Activated T-helper 2 cell treated with anti-CD3 and anti-CD28 coated beads, Interferon-gamma antibody, Interleukin-2, Interleukin-4, amounts not matched to agents 10 μg/mL and 5 μg/mL and 100 μg/mL, durations not matched to agents 14 hours and 24 hours and 36 hours (primary cell): ENCODE measurements around the gene ATP5PB. TPM values are rescaled to one million over a fixed set of nuclear protein-coding genes. Genes with fewer than 3 reads are reported as not detected.

Experiments
- DNase-seq: peaks from one replicate; pipeline ENCODE4 v3.0.0; 2021; ENCODE audit warnings: low spot score
- H3K27ac Mint-ChIP-seq: one replicate; pipeline ENCODE4 v1.8.0; 2021; ENCODE audit warnings: mixed read lengths
- H3K27me3 Mint-ChIP-seq: one replicate; pipeline ENCODE4 v1.8.0; 2021; ENCODE audit warnings: low read depth, mixed read lengths
- H3K36me3 Mint-ChIP-seq: one replicate; pipeline ENCODE4 v1.8.0; 2021; ENCODE audit warnings: low read depth, mixed read lengths
- H3K4me1 Mint-ChIP-seq: one replicate; pipeline ENCODE4 v1.8.0; 2021; ENCODE audit warnings: low read depth, mixed read lengths
- H3K4me3 Mint-ChIP-seq: one replicate; pipeline ENCODE4 v1.8.0; 2021; ENCODE audit warnings: low read depth, mild to moderate bottlenecking, moderate library complexity, mixed read lengths
- H3K9me3 Mint-ChIP-seq: one replicate; pipeline ENCODE4 v1.8.0; 2021; ENCODE audit warnings: mixed read lengths
- intact Hi-C: fragments of 100-400 bp; cut with micrococcal nuclease; formaldehyde crosslinking; loops from one replicate; pipeline ENCODE4 v1.15.1; 2023
- total RNA-seq: library from RNA; stranded (reverse); gene quantifications from 2 replicates; pipeline ENCODE4 v1.2.3, GENCODE V29; 2022

ATP5PB gene
- total RNA-seq, 1 donor from 2014 or later = 294 TPM

- Mint-ChIP-seq H3K36me3 (no peaks in the 10 kb centered on the region), H3K4me1 (peaks cover 9% of the 10 kb centered on the region), H3K9me3 (no peaks in the 10 kb centered on the region), H3K27ac (no peak overlapping the region), H3K27me3 (peaks cover 8% of the 10 kb centered on the region), H3K4me3 (no peak overlapping the region)
- no peak for DNase-seq
- intact Hi-C loops = no loop called here
Observed at GRCh38 chr1:111484391-111485026, 35.2 kb downstream of the ATP5PB start.

- DNase-seq = no peak
- Mint-ChIP-seq H3K9me3 (no peaks in the 10 kb centered on the region), H3K4me3 (no peak overlapping the region), H3K27ac (no peak overlapping the region), H3K27me3 (no peaks in the 10 kb centered on the region), H3K36me3 (no peaks in the 10 kb centered on the region), H3K4me1 (peaks cover 8% of the 10 kb centered on the region)
- intact Hi-C loops = no loop called here
Observed at GRCh38 chr1:111486431-111486830, 37.2 kb downstream of the ATP5PB start.

GRCh38 chr1:111487133-111487532 lies 37.9 kb downstream of the ATP5PB start:
- Mint-ChIP-seq H3K4me3 (no peak overlapping the region), H3K4me1 (peaks cover 5% of the 10 kb centered on the region), H3K36me3 (no peaks in the 10 kb centered on the region), H3K27ac (no peak overlapping the region), H3K27me3 (no peaks in the 10 kb centered on the region), H3K9me3 (no peaks in the 10 kb centered on the region)
- intact Hi-C loops = no loop called here
- no peak for DNase-seq

- Mint-ChIP-seq H3K27ac (no peak overlapping the region), H3K36me3 (no peaks in the 10 kb centered on the region), H3K27me3 (no peaks in the 10 kb centered on the region), H3K9me3 (no peaks in the 10 kb centered on the region), H3K4me3 (no peak overlapping the region), H3K4me1 (peaks cover under 1% of the 10 kb centered on the region)
- no peak for DNase-seq
- intact Hi-C loops = no loop called here
Observed at GRCh38 chr1:111488669-111489068, 39.4 kb downstream of the ATP5PB start.

GRCh38 chr1:111489604-111490003 lies 40.3 kb downstream of the ATP5PB start:
- DNase-seq = no peak
- Mint-ChIP-seq H3K27me3 (no peaks in the 10 kb centered on the region), H3K4me3 (no peak overlapping the region), H3K36me3 (no peaks in the 10 kb centered on the region), H3K4me1 (no peaks in the 10 kb centered on the region), H3K27ac (no peak overlapping the region), H3K9me3 (peaks cover 6% of the 10 kb centered on the region)
- intact Hi-C loops = no loop called here

- H3K4me1 Mint-ChIP-seq = no peaks in the 10 kb centered on the region
- intact Hi-C loops = no loop called here
- no peak for DNase-seq
- H3K27me3 Mint-ChIP-seq = no peaks in the 10 kb centered on the region
- H3K27ac Mint-ChIP-seq = no peak overlapping the region
- H3K36me3 Mint-ChIP-seq = no peaks in the 10 kb centered on the region
- no peak overlapping the region for H3K4me3 Mint-ChIP-seq
- H3K9me3 Mint-ChIP-seq = peaks cover 12% of the 10 kb centered on the region
Observed at GRCh38 chr1:111490220-111490619, 41.0 kb downstream of the ATP5PB start.

- Mint-ChIP-seq H3K27me3 (no peaks in the 10 kb centered on the region), H3K4me3 (no peak overlapping the region), H3K9me3 (peaks cover 18% of the 10 kb centered on the region), H3K36me3 (peaks cover 3% of the 10 kb centered on the region), H3K4me1 (no peaks in the 10 kb centered on the region), H3K27ac (no peak overlapping the region)
- DNase-seq = no peak
- intact Hi-C loops = no loop called here
Observed at GRCh38 chr1:111491070-111491469, 41.8 kb downstream of the ATP5PB start.

- no peaks in the 10 kb centered on the region for H3K27me3 Mint-ChIP-seq
- H3K36me3 Mint-ChIP-seq = peaks cover 13% of the 10 kb centered on the region
- H3K4me3 Mint-ChIP-seq = no peak overlapping the region
- H3K27ac Mint-ChIP-seq = peak overlapping the region; percentile 15
- H3K4me1 Mint-ChIP-seq = peaks cover 26% of the 10 kb centered on the region
- peaks cover 35% of the 10 kb centered on the region for H3K9me3 Mint-ChIP-seq
- DNase-seq = no peak
- intact Hi-C loops = loop anchor here (2.0 kb wide), 1 partner anchor 20 kb away; no protein-coding TSS in a partner anchor
Observed at GRCh38 chr1:111496398-111496797, 47.1 kb downstream of the ATP5PB start.

GRCh38 chr1:111497592-111497991 lies 48.3 kb downstream of the ATP5PB start:
- Mint-ChIP-seq H3K9me3 (peaks cover 35% of the 10 kb centered on the region), H3K4me3 (no peak overlapping the region), H3K27ac (no peak overlapping the region), H3K27me3 (no peaks in the 10 kb centered on the region), H3K4me1 (peaks cover 32% of the 10 kb centered on the region), H3K36me3 (peaks cover 13% of the 10 kb centered on the region)
- DNase-seq = no peak
- intact Hi-C loops = loop anchor here (2.0 kb wide), 1 partner anchor 21 kb away; no protein-coding TSS in a partner anchor

GRCh38 chr1:111499026-111499785 lies 49.9 kb downstream of the ATP5PB start:
- H3K4me1 Mint-ChIP-seq = peaks cover 48% of the 10 kb centered on the region
- no peak for DNase-seq
- H3K4me3 Mint-ChIP-seq = no peak overlapping the region
- H3K27me3 Mint-ChIP-seq = no peaks in the 10 kb centered on the region
- peaks cover 33% of the 10 kb centered on the region for H3K9me3 Mint-ChIP-seq
- H3K36me3 Mint-ChIP-seq = peaks cover 13% of the 10 kb centered on the region
- intact Hi-C loops = no loop called here
- H3K27ac Mint-ChIP-seq = no peak overlapping the region

GRCh38 chr1:111501645-111502044 lies 52.4 kb downstream of the ATP5PB start:
- Mint-ChIP-seq H3K9me3 (peaks cover 11% of the 10 kb centered on the region), H3K4me1 (peaks cover 67% of the 10 kb centered on the region), H3K27ac (no peak overlapping the region), H3K27me3 (no peaks in the 10 kb centered on the region), H3K36me3 (peaks cover 8% of the 10 kb centered on the region), H3K4me3 (no peak overlapping the region)
- intact Hi-C loops = no loop called here
- DNase-seq = no peak

- Mint-ChIP-seq H3K9me3 (no peaks in the 10 kb centered on the region), H3K36me3 (no peaks in the 10 kb centered on the region), H3K4me1 (peaks cover 64% of the 10 kb centered on the region), H3K27ac (peak within 1 kb of the TSS; percentile 21), H3K27me3 (no peaks in the 10 kb centered on the region), H3K4me3 (no peak within 1 kb of the TSS)
- intact Hi-C loops = no loop called here
- DNase-seq = no peak
Observed at GRCh38 chr1:111503585-111504060, 54.4 kb downstream of the ATP5PB start, which contains the start of the genes ADORA3 and TMIGD3. TSS of gene ADORA3 (minus strand) at chr1:111503633. CDS start at chr1:111503354, 279 bp downstream. TSS of gene TMIGD3 (minus strand) at chr1:111503633. CDS start at chr1:111503354, 279 bp downstream.

- Mint-ChIP-seq H3K36me3 (no peaks in the 10 kb centered on the region), H3K4me3 (no peak overlapping the region), H3K9me3 (no peaks in the 10 kb centered on the region), H3K4me1 (peaks cover 65% of the 10 kb centered on the region), H3K27ac (no peak overlapping the region), H3K27me3 (no peaks in the 10 kb centered on the region)
- DNase-seq = no peak
- intact Hi-C loops = no loop called here
Observed at GRCh38 chr1:111504097-111504496, 54.8 kb downstream of the ATP5PB start.
